IPS-NIHi11 (cell line): ENCODE data around the gene CLRN3.

Experiments
- DNase-seq: peaks from one replicate; pipeline ENCODE4 v3.0.0; 2012; ENCODE audit warnings: mixed read lengths, low spot score

CLRN3 gene

DNA sequence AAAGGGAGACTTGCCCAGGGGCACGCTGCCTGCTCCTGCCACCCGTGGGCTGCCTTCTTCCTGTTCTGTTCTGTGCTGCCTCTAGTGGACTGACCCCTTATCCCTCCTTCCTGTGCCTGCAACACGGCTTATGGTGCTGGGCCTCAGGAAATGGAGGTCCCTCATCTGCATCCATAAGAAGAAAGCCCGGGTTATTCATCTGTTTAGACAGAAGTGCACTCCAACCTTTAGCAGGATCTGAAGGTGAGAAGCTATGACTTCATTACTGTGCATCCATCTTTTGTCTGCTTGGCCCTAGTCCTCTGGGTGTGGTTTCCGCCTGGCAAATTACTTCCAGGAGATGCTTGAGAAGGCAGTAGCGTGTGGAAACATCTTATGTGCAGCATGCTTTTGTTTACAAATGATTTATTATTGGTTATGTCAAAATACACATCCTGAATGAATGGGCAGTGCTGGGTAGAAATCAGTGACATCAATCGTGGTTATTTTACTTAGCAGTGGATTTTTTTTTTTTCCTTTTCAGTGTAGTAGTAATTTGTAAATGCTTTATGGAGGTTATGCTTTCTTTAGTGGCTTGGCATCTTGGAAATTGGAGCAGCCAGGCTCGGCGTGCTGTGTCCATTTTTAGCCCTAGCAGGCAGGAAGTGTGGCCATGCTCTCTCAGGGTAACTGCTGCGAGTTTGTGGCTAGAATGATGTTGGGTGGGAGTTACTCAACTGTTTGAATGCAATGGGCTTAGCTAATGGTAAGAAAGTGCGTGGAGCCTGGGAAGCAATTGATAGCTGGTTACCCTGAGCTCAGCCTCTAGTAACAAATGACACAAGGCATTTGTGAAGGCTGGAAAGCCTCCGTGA lies 26.9 kb upstream of the CLRN3 start:
- DNase-seq = peak; percentile 60

DNA sequence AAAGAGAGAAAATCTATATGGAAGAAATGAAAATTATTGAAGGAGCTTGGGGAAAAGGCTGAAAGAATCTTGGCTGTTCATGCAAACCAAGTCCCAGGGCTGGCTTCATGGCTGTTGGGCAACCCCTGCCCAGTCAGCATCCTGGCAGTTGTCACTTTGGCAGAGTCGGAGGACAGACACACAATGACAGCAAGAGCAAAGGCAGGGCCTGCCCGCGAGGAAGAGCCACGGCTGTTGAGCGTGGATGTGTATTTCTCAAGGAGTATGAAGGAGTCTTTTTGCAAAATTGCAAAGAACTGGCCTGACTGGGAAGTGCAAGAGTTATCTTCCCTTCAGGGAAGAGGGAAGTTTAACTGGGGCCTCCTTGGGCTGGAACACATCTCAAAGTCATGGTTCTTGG lies 25.8 kb upstream of the CLRN3 start:
- DNase-seq = no peak

GRCh38 chr10:127916826-127917225 lies 24.1 kb upstream of the CLRN3 start:
- DNase-seq = peak; percentile 39

- DNase-seq = no peak
These were observed 22.6 kb upstream of the CLRN3 start for GRCh38 chr10:127915324-127915723.

- no peak for DNase-seq
These were observed 20.6 kb upstream of the CLRN3 start for GRCh38 chr10:127913368-127913759.

- no peak for DNase-seq
These were observed 20.0 kb upstream of the CLRN3 start for GRCh38 chr10:127912607-127913367.

- no peak for DNase-seq
These were observed 19.1 kb upstream of the CLRN3 start for GRCh38 chr10:127911867-127912257.

GRCh38 chr10:127911218-127911866 lies 18.6 kb upstream of the CLRN3 start:
- no peak for DNase-seq

DNA sequence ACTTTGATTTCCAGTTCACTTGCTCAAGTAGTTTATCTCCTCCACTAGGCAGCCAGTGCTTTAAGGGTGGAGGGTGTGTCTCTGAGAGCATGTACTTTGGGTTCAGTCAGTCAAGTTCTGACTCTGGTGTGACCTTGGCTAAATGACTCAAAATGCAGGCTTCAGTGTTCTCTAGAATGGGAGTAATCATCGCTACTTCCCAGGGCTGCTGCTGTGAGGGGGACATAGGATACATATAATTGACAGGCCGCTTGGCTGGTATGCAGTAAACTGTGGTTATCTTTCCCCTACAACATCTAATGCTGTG lies 17.7 kb upstream of the CLRN3 start:
- no peak for DNase-seq

- no peak for DNase-seq
These were observed 17.1 kb upstream of the CLRN3 start for GRCh38 chr10:127909716-127910463.

DNA sequence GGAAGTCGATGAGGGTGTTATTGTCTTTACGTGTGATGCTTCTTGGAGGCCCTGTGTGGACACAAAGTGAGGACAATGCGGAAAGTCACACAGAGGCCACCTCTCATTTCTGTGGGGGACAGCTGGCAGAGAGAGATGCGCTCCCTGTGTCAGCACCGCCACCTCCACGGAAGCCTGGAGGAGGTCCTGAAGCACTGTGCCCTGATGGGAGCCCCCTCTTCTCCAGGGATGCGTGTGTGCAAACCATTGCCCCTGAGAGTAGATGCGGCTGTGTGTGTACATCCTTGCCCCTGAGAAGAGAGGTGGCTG lies 16.2 kb upstream of the CLRN3 start:
- no peak for DNase-seq

GRCh38 chr10:127908106-127908958 lies 15.6 kb upstream of the CLRN3 start:
- DNase-seq = no peak

- no peak for DNase-seq
These were observed 14.8 kb upstream of the CLRN3 start for GRCh38 chr10:127907411-127908105.

- peak; percentile 96 for DNase-seq
These were observed 14.0 kb upstream of the CLRN3 start, which contains the start of gene PTPRE for GRCh38 chr10:127906548-127907377. TSS of gene PTPRE (plus strand) at chr10:127907103. CDS start at chr10:128040882, 133,779 bp downstream.

- DNase-seq = no peak
These were observed 13.1 kb upstream of the CLRN3 start for GRCh38 chr10:127905848-127906261.

- no peak for DNase-seq
These were observed 12.5 kb upstream of the CLRN3 start for GRCh38 chr10:127905001-127905847.

DNA sequence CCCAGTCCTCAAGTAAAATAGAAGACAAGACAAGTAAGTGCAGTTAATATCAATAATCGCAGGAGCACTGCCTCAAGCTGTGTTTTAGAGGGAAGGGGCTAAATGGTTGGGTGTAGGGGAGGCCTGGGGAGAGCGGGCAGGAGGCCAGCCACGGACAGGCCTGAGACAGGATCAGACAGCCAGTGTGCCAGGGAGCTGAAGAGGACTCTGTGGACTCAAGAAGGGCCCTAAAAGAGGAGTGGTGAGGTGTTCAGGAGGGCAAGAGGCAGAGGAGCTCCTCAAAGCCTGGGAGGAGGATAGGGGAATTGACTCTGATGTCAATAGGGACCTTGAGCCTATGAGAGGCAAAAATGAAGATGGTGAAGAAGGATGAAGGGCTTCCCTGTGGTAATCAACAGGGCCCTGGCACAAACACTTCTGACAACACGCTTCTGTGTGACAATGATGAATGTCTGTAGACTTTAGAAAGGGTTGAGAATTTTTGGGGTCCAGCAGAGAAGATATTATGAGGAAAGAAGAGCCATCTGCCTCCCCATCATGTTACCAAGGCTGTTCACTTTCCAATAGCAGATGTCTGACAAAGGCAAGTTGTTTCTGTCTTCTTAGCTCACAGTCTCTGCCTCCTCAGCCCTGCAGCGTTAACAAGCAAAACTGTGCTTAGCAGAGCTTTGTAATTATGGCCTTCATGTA lies 11.7 kb upstream of the CLRN3 start:
- DNase-seq = no peak

DNA sequence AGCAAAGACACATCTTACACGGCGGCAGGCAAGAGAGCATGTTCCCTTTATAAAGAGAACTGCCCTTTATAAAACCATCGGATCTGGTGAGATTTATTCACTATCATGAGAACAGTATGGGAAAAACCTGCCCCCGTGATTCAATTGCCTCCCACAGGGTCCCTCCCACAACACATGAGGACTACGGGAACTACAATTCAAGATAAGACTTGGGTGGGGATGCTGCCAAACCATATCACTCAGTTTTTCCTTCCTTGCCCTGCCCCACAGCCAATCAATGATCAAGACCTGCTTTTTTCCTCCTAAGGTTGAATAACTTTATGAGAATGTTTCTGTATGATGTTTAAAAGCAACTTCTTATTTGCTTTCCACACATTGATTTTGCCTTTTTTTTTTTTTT lies 11.0 kb upstream of the CLRN3 start:
- DNase-seq = no peak
